IPS-18c (cell line): ENCODE results near the gene DPH3.
"Not testable (repeated sequence)": the region's sequence is repeated elsewhere in the genome, so short reads cannot be mapped to it uniquely, and the experiment has no call there.

ENCODE experiments used
- H3K4me3 ChIP-seq: 2 replicates; pipeline ENCODE4 v1.7.0; 2013; ENCODE audit warnings: low read depth, mild to moderate bottlenecking, low read length, moderate library complexity; ENCODE audit not compliant: insufficient read depth
- H3K9me3 ChIP-seq: one replicate; pipeline ENCODE4 v1.6.1; 2013; ENCODE audit warnings: mild to moderate bottlenecking, low read length, moderate library complexity; ENCODE audit not compliant: control insufficient read depth, insufficient read depth

Gene DPH3

GRCh38 chr3:16264708-16265454 is at the start of gene DPH3, which contains the start of gene OXNAD1:
DPH3 (minus strand) TSS chr3:16264943; CDS start chr3:16264876, 67 bp downstream.
OXNAD1 (plus strand) TSS chr3:16265212; CDS start chr3:16270953, 5,741 bp downstream.
- Histone ChIP-seq H3K4me3 (peak within 1 kb of the TSS; percentile 97), H3K9me3 (no peaks in the 10 kb centered on the region)

DNA sequence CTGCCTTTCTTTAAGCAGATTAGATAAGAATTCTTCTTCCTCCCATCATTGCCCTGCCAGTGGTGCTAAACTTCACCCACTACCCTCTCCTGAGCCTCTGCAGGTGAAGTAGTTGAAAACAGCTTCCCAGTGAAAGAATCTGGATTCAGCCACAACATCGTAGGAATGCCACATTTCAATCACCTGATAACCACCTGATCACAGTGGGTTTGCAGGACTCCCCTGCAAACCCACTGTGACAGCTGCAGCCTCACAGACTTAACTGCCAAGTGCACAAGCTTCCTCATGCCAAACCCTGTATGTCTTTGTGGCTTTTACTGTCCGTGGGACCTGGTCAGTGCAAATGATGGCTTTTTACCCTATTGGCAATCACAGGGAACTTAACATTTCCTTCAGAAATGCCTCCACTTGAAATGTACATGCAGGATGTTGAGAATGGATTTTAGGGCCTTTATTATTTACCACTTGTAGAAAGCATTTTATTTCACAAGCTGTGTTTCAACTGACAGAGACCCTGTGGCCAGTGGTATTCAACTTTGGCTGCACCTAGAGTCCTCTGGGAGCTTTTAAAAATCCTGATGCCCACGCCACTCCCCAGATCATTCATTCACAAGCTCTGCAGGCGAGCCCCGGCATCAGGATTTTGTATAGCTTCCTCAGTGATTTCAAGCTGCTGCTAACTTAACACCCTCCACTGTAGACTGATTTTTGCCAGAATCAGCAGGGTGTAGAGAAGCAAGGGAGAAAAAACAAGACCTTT is 49.3 kb upstream of the DPH3 start:
- Histone ChIP-seq H3K9me3 (no peaks in the 10 kb centered on the region), H3K4me3 (no peak overlapping the region)

- no peak overlapping the region for H3K4me3 ChIP-seq
- no peaks in the 10 kb centered on the region for H3K9me3 ChIP-seq
Measured at GRCh38 chr3:16311960-16312451, 47.3 kb upstream of the DPH3 start.

DNA sequence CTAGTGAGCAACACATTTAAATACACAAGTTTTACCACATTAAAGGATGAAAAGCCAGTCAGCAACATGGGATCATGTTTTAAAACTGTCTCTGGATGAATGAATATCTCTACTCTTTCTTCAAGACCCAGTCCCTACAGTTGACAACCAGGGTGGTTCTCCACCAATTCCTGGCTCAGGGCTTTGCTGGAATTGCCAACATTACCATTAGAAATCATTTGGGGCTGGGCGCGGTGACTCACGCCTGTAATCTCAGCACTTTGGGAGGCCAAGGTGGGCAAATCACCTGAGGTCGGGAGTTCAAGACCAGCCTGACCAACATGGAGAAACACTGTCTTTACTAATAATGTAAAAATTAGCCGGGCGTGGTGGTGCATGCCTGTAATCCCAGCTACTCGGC is 45.7 kb upstream of the DPH3 start:
- H3K4me3 ChIP-seq, H3K9me3 ChIP-seq: not testable (repeated sequence)

DNA sequence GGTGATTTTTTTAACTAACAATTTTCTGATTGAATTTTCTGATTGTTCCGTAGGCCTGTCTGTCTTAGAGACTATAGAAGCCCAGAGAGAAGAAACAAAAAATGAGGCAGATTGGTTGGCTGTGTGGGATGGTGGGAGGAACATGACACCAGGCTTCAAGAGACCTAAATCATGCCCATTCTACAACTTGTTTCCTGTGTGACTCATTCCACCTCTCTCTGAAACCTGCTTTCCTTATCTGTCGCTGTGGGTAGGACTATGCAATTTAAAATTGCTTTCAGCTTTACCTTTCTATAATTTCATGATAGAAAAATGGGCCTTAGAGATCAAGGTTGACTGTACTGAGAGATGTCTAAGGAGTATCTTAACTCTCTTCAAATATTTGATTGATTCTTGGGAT is 44.8 kb upstream of the DPH3 start:
- H3K9me3 ChIP-seq: no peaks in the 10 kb centered on the region
- H3K4me3 ChIP-seq: no peak overlapping the region

DNA sequence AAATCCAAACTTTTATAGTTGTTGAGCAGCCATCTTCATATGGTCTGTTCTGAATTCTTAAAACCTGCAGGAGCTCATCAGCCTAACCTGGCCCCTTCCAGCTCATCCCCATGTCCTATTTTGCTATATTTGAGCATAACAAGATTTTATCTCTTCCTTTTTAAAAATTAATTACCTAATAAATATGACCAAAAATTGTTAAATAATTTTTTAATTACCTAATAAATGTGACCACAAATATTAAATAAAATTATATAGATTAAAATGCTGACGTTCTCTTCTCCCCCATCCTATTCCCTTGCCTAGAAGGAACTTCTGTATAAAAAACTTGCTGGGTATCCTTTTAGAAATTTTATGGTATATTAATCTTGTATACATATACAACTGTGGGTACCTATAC is 44.0 kb upstream of the DPH3 start:
- no peak overlapping the region for H3K4me3 ChIP-seq
- H3K9me3 ChIP-seq: no peaks in the 10 kb centered on the region

DNA sequence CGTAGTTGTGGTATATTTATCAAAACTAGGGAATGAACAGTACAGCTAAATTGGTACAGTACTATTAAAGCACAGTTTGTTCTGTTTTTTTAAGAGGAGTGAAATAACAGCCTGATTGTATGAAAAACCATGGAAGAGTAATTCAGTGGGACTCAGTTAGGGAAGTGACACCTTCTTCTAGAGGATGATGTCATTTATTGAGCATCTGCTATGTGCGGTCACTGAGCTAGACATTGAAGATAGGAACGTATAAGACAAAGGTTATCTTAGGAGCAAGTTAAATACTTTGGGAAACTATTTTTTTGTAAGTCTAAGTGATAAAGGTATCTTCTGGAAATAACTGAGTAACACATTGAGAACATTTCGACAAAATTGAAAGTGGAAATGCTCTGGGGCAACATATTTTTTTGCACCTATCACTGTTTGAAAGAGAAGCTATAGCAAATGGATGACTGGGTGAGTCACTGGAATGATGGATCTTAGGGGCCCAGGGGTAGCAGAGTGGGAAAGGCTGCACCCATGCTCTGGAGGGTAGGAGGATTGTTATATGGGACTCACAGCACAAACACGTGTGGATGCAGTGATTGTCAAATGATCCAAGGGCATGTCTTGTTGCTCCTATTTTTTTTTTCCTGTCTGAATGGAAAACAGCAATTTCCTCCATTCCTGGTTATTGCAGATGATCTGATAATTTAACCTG is 43.2 kb upstream of the DPH3 start:
- Histone ChIP-seq H3K9me3 (no peaks in the 10 kb centered on the region), H3K4me3 (no peak overlapping the region)

- Histone ChIP-seq H3K4me3 (no peak overlapping the region), H3K9me3 (no peaks in the 10 kb centered on the region)
Measured at GRCh38 chr3:16305111-16305541, 40.4 kb upstream of the DPH3 start.

GRCh38 chr3:16304061-16305010 is 39.6 kb upstream of the DPH3 start:
- no peak overlapping the region for H3K4me3 ChIP-seq

GRCh38 chr3:16303037-16303575 is 38.4 kb upstream of the DPH3 start:
- H3K9me3 ChIP-seq: no peaks in the 10 kb centered on the region
- no peak overlapping the region for H3K4me3 ChIP-seq

More at GRCh38 chr3:16304061-16305010, 39.6 kb upstream of the DPH3 start:
- H3K9me3 ChIP-seq: no peaks in the 10 kb centered on the region

GRCh38 chr3:16302082-16302631 is 37.4 kb upstream of the DPH3 start:
- Histone ChIP-seq H3K9me3 (no peaks in the 10 kb centered on the region), H3K4me3 (0 out of 2 replicates have a peak overlapping the region, but pooled peaks have one; percentile 2)

DNA sequence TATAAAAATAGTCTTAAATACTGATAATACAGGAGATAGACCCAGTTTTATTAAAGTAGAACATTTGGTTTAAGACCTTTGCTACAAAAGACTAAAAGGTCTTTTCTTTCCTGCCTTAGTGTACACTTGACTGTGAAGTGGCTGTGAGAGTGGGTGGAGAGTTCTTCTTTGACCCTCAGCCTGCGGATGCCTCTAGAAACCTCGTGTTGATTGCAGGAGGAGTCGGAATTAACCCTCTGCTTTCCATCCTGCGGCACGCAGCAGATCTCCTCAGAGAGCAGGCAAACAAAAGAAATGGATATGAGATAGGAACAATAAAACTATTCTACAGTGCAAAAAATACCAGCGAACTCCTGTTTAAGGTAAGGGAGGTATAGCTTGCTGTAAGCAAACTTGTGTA is 36.8 kb upstream of the DPH3 start:
- Histone ChIP-seq H3K9me3 (no peaks in the 10 kb centered on the region), H3K4me3 (no peak overlapping the region)

DNA sequence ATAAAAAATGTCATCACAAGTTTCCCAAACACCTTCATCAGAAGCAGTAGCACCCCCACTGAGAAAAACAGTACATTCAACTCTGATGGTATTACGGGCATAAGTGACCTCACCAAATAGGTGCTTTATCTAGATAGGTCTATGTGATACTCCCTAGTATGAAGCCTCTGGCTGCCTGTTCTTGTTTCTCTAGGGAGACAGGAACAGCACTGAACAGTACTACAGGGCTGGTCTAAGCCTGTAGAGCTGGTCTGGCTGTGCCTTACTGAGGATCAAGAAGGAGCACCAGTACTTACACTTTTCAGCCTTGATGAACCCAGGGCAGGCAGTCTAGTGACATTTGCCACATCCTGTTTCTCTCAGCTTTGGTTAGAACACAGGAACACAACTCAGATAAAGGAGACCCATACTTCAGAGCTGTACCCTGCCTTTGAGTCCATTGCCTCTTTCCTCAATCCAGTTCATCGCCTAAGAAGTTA is 36.2 kb upstream of the DPH3 start:
- Histone ChIP-seq H3K9me3 (no peaks in the 10 kb centered on the region), H3K4me3 (no peak overlapping the region)

DNA sequence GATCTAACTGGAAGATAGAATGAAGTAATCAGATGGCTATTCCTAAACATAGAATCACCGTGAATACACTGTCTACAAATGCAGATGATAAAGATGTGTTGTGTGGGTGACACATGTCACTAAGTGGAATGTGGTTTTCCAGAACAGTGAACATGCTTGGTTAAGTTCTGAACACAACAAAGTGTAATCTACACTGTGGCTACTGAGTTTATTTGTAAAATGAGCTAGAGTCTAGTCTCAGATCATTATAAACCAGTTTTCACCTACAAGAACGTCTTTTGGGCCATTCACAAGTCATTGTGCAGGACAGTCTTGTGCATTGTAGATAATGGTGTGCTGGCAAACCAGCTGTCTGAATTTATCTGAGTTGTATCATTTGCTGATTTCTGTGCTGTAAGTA is 35.6 kb upstream of the DPH3 start:
- H3K4me3 ChIP-seq: no peak overlapping the region
- H3K9me3 ChIP-seq: no peaks in the 10 kb centered on the region

DNA sequence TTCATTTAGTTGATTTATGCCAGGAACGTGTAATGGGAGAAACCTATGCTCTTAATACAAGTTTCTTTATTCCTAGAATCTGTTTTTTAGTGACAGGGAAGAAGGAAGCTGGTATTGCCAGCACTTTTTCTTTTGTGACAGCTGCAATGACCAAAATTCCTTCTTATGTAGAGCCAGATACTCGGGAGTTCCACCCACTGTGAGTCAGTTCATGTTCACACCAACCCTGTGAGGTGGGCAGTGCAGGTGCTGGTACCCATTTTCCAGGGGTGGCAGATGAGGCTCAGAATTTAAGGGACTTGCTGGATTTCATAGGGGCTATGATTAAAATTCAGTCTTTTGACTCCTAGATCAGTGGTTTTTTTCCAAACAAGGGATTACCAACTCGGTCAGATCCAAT is 35.0 kb upstream of the DPH3 start:
- H3K4me3 ChIP-seq: no peak overlapping the region
- H3K9me3 ChIP-seq: no peaks in the 10 kb centered on the region

DNA sequence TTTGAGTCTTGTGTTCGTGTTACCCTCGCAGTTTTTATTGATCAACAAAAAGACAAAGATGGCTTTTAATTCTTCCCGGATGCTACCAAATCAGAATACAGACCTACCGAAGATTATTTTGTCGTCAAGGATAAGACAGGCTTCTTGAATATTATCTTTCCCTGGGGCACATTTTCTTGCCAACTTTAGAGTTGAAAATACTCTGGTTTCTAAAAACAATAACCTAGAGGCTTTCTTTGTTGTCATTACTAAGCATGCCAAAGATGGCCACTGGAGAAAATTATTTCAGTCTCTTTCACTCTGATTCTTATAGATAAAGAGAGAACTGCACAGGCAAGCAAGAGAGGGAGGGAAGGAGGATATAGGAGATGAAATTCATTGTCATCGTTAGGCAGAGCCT is 34.1 kb upstream of the DPH3 start:
- Histone ChIP-seq H3K9me3 (no peaks in the 10 kb centered on the region), H3K4me3 (no peak overlapping the region)
